IPS-18c (cell line): ENCODE measurements around the gene MBP.

ENCODE experiments used
- H3K4me3 ChIP-seq: 2 replicates; pipeline ENCODE4 v1.7.0; 2013; ENCODE audit warnings: low read depth, mild to moderate bottlenecking, low read length, moderate library complexity; ENCODE audit not compliant: insufficient read depth
- H3K9me3 ChIP-seq: one replicate; pipeline ENCODE4 v1.6.1; 2013; ENCODE audit warnings: mild to moderate bottlenecking, low read length, moderate library complexity; ENCODE audit not compliant: control insufficient read depth, insufficient read depth

The MBP gene

GRCh38 chr18:76989647-76990190, 142.9 kb downstream of the MBP start:
- Histone ChIP-seq H3K4me3 (no peak overlapping the region), H3K9me3 (no peaks in the 10 kb centered on the region)

- H3K4me3 ChIP-seq: no peak overlapping the region
- no peaks in the 10 kb centered on the region for H3K9me3 ChIP-seq
Measured at GRCh38 chr18:76988827-76989646, 143.5 kb downstream of the MBP start.

- no peak overlapping the region for H3K4me3 ChIP-seq
- no peaks in the 10 kb centered on the region for H3K9me3 ChIP-seq
Measured at GRCh38 chr18:76988031-76988826, 144.4 kb downstream of the MBP start.

GRCh38 chr18:76986406-76986805, 146.2 kb downstream of the MBP start:
- no peaks in the 10 kb centered on the region for H3K9me3 ChIP-seq
- H3K4me3 ChIP-seq: no peak overlapping the region

GRCh38 chr18:76985951-76986236, 146.7 kb downstream of the MBP start:
- Histone ChIP-seq H3K4me3 (no peak overlapping the region), H3K9me3 (no peaks in the 10 kb centered on the region)

- H3K9me3 ChIP-seq: no peaks in the 10 kb centered on the region
- no peak overlapping the region for H3K4me3 ChIP-seq
Measured at GRCh38 chr18:76985156-76985950, 147.2 kb downstream of the MBP start.

GRCh38 chr18:76984193-76985155, 148.1 kb downstream of the MBP start:
- Histone ChIP-seq H3K9me3 (peaks cover 3% of the 10 kb centered on the region), H3K4me3 (no peak overlapping the region)

- H3K9me3 ChIP-seq: peaks cover 3% of the 10 kb centered on the region
- H3K4me3 ChIP-seq: no peak overlapping the region
Measured at GRCh38 chr18:76983613-76984051, 149.0 kb downstream of the MBP start.

- H3K9me3 ChIP-seq: peaks cover 3% of the 10 kb centered on the region
Measured at GRCh38 chr18:76982841-76983583, 149.6 kb downstream of the MBP start.

GRCh38 chr18:76982038-76982437, 150.5 kb downstream of the MBP start:
- H3K4me3 ChIP-seq: no peak overlapping the region
- peaks cover 3% of the 10 kb centered on the region for H3K9me3 ChIP-seq

More at GRCh38 chr18:76982841-76983583, 149.6 kb downstream of the MBP start:
- H3K4me3 ChIP-seq: no peak overlapping the region

GRCh38 chr18:76981396-76981968, 151.1 kb downstream of the MBP start:
- Histone ChIP-seq H3K4me3 (no peak overlapping the region), H3K9me3 (peaks cover 3% of the 10 kb centered on the region)

GRCh38 chr18:76980663-76981395, 151.8 kb downstream of the MBP start:
- H3K4me3 ChIP-seq: no peak overlapping the region
- H3K9me3 ChIP-seq: peaks cover 3% of the 10 kb centered on the region

GRCh38 chr18:76979906-76980305, 152.7 kb downstream of the MBP start:
- Histone ChIP-seq H3K4me3 (no peak overlapping the region), H3K9me3 (peaks cover 3% of the 10 kb centered on the region)

GRCh38 chr18:76979111-76979751, 153.4 kb downstream of the MBP start:
- Histone ChIP-seq H3K9me3 (peaks cover 3% of the 10 kb centered on the region), H3K4me3 (no peak overlapping the region)
